Measurements from ENCODE around the gene AP3S1.
A peak's percentile ranks its signal among the peaks of the same experiment; 100 is the strongest.

Gene AP3S1

GRCh38 chr5:115812372-115812771 is 29.4 kb upstream of the AP3S1 start:
- DNase-seq (ENCODE audit: low spot score): no peak
- in situ Hi-C loops (cut with MboI; ENCODE audit: low pct_unique_long_range_greater_than_20kb, low sequenced_read_pairs, unreplicated experiment): no loop called here
- TF ChIP-seq CTCF (IDR thresholded peaks at IDR 0.05; ENCODE audit: extremely low read depth, insufficient read depth, missing control alignments): no peak

GRCh38 chr5:115813719-115814118 is 28.0 kb upstream of the AP3S1 start:
- no peak for TF ChIP-seq CTCF (IDR thresholded peaks at IDR 0.05; ENCODE audit: extremely low read depth, insufficient read depth, missing control alignments)
- no peak for DNase-seq (ENCODE audit: low spot score)
- in situ Hi-C loops (cut with MboI; ENCODE audit: low pct_unique_long_range_greater_than_20kb, low sequenced_read_pairs, unreplicated experiment): no loop called here

GRCh38 chr5:115815006-115815692 is 26.6 kb upstream of the AP3S1 start:
- in situ Hi-C loops (cut with MboI; ENCODE audit: low pct_unique_long_range_greater_than_20kb, low sequenced_read_pairs, unreplicated experiment): no loop called here
- no peak for TF ChIP-seq CTCF (IDR thresholded peaks at IDR 0.05; ENCODE audit: extremely low read depth, insufficient read depth, missing control alignments)
- DNase-seq (ENCODE audit: low spot score): no peak

- in situ Hi-C loops (cut with MboI; ENCODE audit: low pct_unique_long_range_greater_than_20kb, low sequenced_read_pairs, unreplicated experiment): no loop called here
- no peak for DNase-seq (ENCODE audit: low spot score)
- TF ChIP-seq CTCF (IDR thresholded peaks at IDR 0.05; ENCODE audit: extremely low read depth, insufficient read depth, missing control alignments): no peak
Measured at GRCh38 chr5:115815693-115816225, 26.0 kb upstream of the AP3S1 start.

- DNase-seq (ENCODE audit: low spot score): peak; percentile 36
- TF ChIP-seq CTCF (IDR thresholded peaks at IDR 0.05; ENCODE audit: extremely low read depth, insufficient read depth, missing control alignments): no peak
- in situ Hi-C loops (cut with MboI; ENCODE audit: low pct_unique_long_range_greater_than_20kb, low sequenced_read_pairs, unreplicated experiment): no loop called here
Measured at GRCh38 chr5:115816226-115817081, 25.3 kb upstream of the AP3S1 start, which contains the start of gene CDO1. Gene CDO1, minus strand, starts transcription at chr5:115816659. Its CDS starts 262 bp downstream, at chr5:115816397.

- in situ Hi-C loops (cut with MboI; ENCODE audit: low pct_unique_long_range_greater_than_20kb, low sequenced_read_pairs, unreplicated experiment): no loop called here
- no peak for TF ChIP-seq CTCF (IDR thresholded peaks at IDR 0.05; ENCODE audit: extremely low read depth, insufficient read depth, missing control alignments)
- DNase-seq (ENCODE audit: low spot score): no peak
Measured at GRCh38 chr5:115817386-115817785, 24.3 kb upstream of the AP3S1 start.
